H9 (cell line): Measurements from ENCODE around the gene PLEKHA5. TPM values are rescaled to one million over a fixed set of nuclear protein-coding genes. Genes with fewer than 3 reads are reported as not detected.

ENCODE experiments used
- DNase-seq: peaks from one replicate; pipeline ENCODE4 v3.0.0-alpha.2; 2017
- H2AFZ ChIP-seq: one replicate; pipeline ENCODE4 v1.6.1; 2013; ENCODE audit warnings: mild to moderate bottlenecking, low read length, control low read depth, moderate library complexity
- H2AK5ac ChIP-seq: 2 replicates; pipeline ENCODE4 v1.6.1; 2013; ENCODE audit warnings: low read length, control low read depth, mixed read lengths; ENCODE audit not compliant: insufficient read length
- H2BK120ac ChIP-seq: one replicate; pipeline ENCODE4 v1.6.1; 2013; ENCODE audit warnings: low read depth, mild to moderate bottlenecking, low read length, control low read depth, inconsistent platforms; ENCODE audit not compliant: poor library complexity, severe bottlenecking
- H2BK12ac ChIP-seq: 2 replicates; pipeline ENCODE4 v1.6.1; 2013; ENCODE audit warnings: low read length, control low read depth, mixed read lengths, low read depth; ENCODE audit not compliant: insufficient read length
- H2BK15ac ChIP-seq: 2 replicates; pipeline ENCODE4 v1.6.1; 2013; ENCODE audit warnings: low read depth, low read length, control low read depth
- H2BK20ac ChIP-seq: one replicate; pipeline ENCODE4 v1.6.1; 2013; ENCODE audit warnings: low read depth, mild to moderate bottlenecking, low read length, control low read depth, inconsistent platforms; ENCODE audit not compliant: poor library complexity, severe bottlenecking
- H2BK5ac ChIP-seq: 2 replicates; pipeline ENCODE4 v1.6.1; 2013; ENCODE audit warnings: low read length, control low read depth, mixed read lengths; ENCODE audit not compliant: insufficient read length
- H3K14ac ChIP-seq: 2 replicates; pipeline ENCODE4 v1.6.1; 2013; ENCODE audit warnings: low read length, control low read depth; ENCODE audit not compliant: insufficient read depth
- H3K18ac ChIP-seq: 2 replicates; pipeline ENCODE4 v1.6.1; 2013; ENCODE audit warnings: low read depth, mild to moderate bottlenecking, mixed read lengths, low read length, control low read depth; ENCODE audit not compliant: insufficient read length
- H3K23ac ChIP-seq: 2 replicates; pipeline ENCODE4 v1.6.1; 2013; ENCODE audit warnings: low read length, control low read depth, mixed read lengths, low read depth; ENCODE audit not compliant: insufficient read length
- H3K23me2 ChIP-seq: 2 replicates; pipeline ENCODE4 v1.6.1; 2013; ENCODE audit warnings: low read depth, mild to moderate bottlenecking, mixed read lengths, low read length, control low read depth; ENCODE audit not compliant: insufficient read length, poor library complexity, severe bottlenecking
- H3K27ac ChIP-seq: 2 replicates; pipeline ENCODE4 v1.5.1; 2013; ENCODE audit warnings: low read length, control low read depth, mixed read lengths, low read depth; ENCODE audit not compliant: insufficient read length
- H3K27me3 ChIP-seq: 2 replicates; pipeline ENCODE4 v1.6.1; 2013; ENCODE audit warnings: low read length, control low read depth, inconsistent platforms; ENCODE audit not compliant: insufficient read depth
- H3K4ac ChIP-seq: 2 replicates; pipeline ENCODE4 v1.6.1; 2013; ENCODE audit warnings: low read depth, mild to moderate bottlenecking, control low read depth, inconsistent platforms, low read length, moderate library complexity
- H3K4me1 ChIP-seq: 2 replicates; pipeline ENCODE4 v1.6.1; 2013; ENCODE audit warnings: low read length, control low read depth, inconsistent platforms; ENCODE audit not compliant: insufficient read depth
- H3K4me2 ChIP-seq: 2 replicates; pipeline ENCODE4 v1.6.1; 2013; ENCODE audit warnings: low read length, control low read depth, mixed read lengths; ENCODE audit not compliant: insufficient read length, insufficient read depth
- H3K56ac ChIP-seq: 2 replicates; pipeline ENCODE4 v1.6.1; 2013; ENCODE audit warnings: low read depth, mild to moderate bottlenecking, mixed read lengths, low read length, control low read depth; ENCODE audit not compliant: insufficient read length
- H3K79me1 ChIP-seq: 2 replicates; pipeline ENCODE4 v1.6.1; 2013; ENCODE audit warnings: low read depth, mild to moderate bottlenecking, moderate library complexity, low read length, control low read depth, inconsistent platforms; ENCODE audit not compliant: insufficient read depth, poor library complexity, severe bottlenecking
- H3K79me2 ChIP-seq: 2 replicates; pipeline ENCODE4 v1.6.1; 2013; ENCODE audit warnings: low read length, control low read depth, inconsistent platforms; ENCODE audit not compliant: insufficient read depth
- H3K9ac ChIP-seq: 2 replicates; pipeline ENCODE4 v1.6.1; 2013; ENCODE audit warnings: low read length, control low read depth, mixed read lengths; ENCODE audit not compliant: insufficient read length; ENCODE audit errors: extremely low read depth
- H3K9me3 ChIP-seq: one replicate; pipeline ENCODE4 v1.6.1; 2013; ENCODE audit warnings: low read depth, low read length, inconsistent platforms; ENCODE audit not compliant: control insufficient read depth
- H3T11ph ChIP-seq: one replicate; pipeline ENCODE4 v1.6.1; 2013; ENCODE audit warnings: mild to moderate bottlenecking, low read length, control low read depth, inconsistent platforms
- H4K20me1 ChIP-seq: one replicate; pipeline ENCODE4 v1.6.1; 2013; ENCODE audit not compliant: control insufficient read depth, insufficient read length, insufficient read depth
- H4K5ac ChIP-seq: 2 replicates; pipeline ENCODE4 v1.6.1; 2013; ENCODE audit warnings: low read depth, mild to moderate bottlenecking, mixed read lengths, low read length, control low read depth; ENCODE audit not compliant: insufficient read length
- H4K8ac ChIP-seq: replicated peaks from 2 replicates; pipeline ENCODE4 v1.6.1; 2013; ENCODE audit warnings: low read length, control low read depth, mixed read lengths, low read depth; ENCODE audit not compliant: insufficient read length
- H4K91ac ChIP-seq: 2 replicates; pipeline ENCODE4 v1.6.1; 2013; ENCODE audit warnings: low read depth, mild to moderate bottlenecking, moderate library complexity, mixed read lengths, low read length, control low read depth; ENCODE audit not compliant: insufficient read length
- H3K27ac Mint-ChIP-seq, 3 experiments: 2 replicates in 2 of 3; 3 replicates in 1 of 3; pipeline ENCODE4 v1.8.0; 2020 to 2021; ENCODE audit warnings: mixed read lengths in 3 of 3, mild to moderate bottlenecking in 1 of 3, moderate library complexity in 1 of 3
- H3K27me3 Mint-ChIP-seq: 2 replicates; pipeline ENCODE4 v1.8.0; 2021; ENCODE audit warnings: low read depth, mild to moderate bottlenecking, moderate library complexity, mixed read lengths
- H3K36me3 Mint-ChIP-seq, 3 experiments: 2 replicates in 2 of 3; 3 replicates in 1 of 3; pipeline ENCODE4 v1.8.0; 2020 to 2021; ENCODE audit warnings: low read depth in 3 of 3, mixed read lengths in 3 of 3; ENCODE audit not compliant: insufficient read depth in 1 of 3
- H3K4me1 Mint-ChIP-seq, 2 experiments: 2 replicates each; pipeline ENCODE4 v1.8.0; 2020; ENCODE audit warnings: mixed read lengths in 2 of 2
- H3K4me3 Mint-ChIP-seq, 2 experiments: 2 replicates in 1 of 2; 3 replicates in 1 of 2; pipeline ENCODE4 v1.8.0; 2020 to 2021; ENCODE audit warnings: mild to moderate bottlenecking in 2 of 2, mixed read lengths in 2 of 2, moderate library complexity in 1 of 2
- H3K9me3 Mint-ChIP-seq, 2 experiments: 2 replicates in 1 of 2; 3 replicates in 1 of 2; pipeline ENCODE4 v1.8.0; 2020; ENCODE audit warnings: mild to moderate bottlenecking in 2 of 2, mixed read lengths in 2 of 2, moderate library complexity in 1 of 2
- WGBS: extraction: QIAGEN DNeasy Blood & Tissue Kit; methylation state at CpG from one replicate; pipeline ENCODE4 v1.1.7; 2013; ENCODE audit warnings: missing lambda C conversion rate, low lambda C conversion rate, mixed read lengths; ENCODE audit not compliant: insufficient read length; ENCODE audit errors: extremely low coverage; 5-methylcytosine and 5-hydroxymethylcytosine counted together
- total RNA-seq: library from RNA; stranded (reverse); gene quantifications from 2 replicates; pipeline ENCODE4 v1.2.1, GENCODE V29; 2021
- TF ChIP-seq, protein P1 (sequence below): fragments of 200-600 bp; sonication (generic); conservative IDR thresholded peaks from 3 replicates; pipeline ENCODE4 v1.8.0; 2021; ENCODE audit warnings: antibody characterized with exemption, mild to moderate bottlenecking

Gene PLEKHA5
- total RNA-seq, 1 experiment from 2014 or later = 86.7 TPM

- Mint-ChIP-seq H3K27ac (peak overlapping the region in 2 of 3 experiments; percentile 31 to 74; a peak in 2 of 7 replicates), H3K4me3 (no peak overlapping the region), H3K9me3 (no peaks in the 10 kb centered on the region), H3K27me3 (no peaks in the 10 kb centered on the region), H3K4me1 (peaks cover 10 to 21% of the 10 kb centered on the region in 2 experiments), H3K36me3 (peaks cover 6 to 65% (median 53%) of the 10 kb centered on the region in 3 experiments; a peak in 6 of 7 replicates)
- no peak overlapping the region for H2BK20ac ChIP-seq
- H3K23ac ChIP-seq = no peak overlapping the region
- H3K14ac ChIP-seq = no peak overlapping the region
- H3T11ph ChIP-seq = no peak overlapping the region
- TF ChIP-seq, protein P1, sequence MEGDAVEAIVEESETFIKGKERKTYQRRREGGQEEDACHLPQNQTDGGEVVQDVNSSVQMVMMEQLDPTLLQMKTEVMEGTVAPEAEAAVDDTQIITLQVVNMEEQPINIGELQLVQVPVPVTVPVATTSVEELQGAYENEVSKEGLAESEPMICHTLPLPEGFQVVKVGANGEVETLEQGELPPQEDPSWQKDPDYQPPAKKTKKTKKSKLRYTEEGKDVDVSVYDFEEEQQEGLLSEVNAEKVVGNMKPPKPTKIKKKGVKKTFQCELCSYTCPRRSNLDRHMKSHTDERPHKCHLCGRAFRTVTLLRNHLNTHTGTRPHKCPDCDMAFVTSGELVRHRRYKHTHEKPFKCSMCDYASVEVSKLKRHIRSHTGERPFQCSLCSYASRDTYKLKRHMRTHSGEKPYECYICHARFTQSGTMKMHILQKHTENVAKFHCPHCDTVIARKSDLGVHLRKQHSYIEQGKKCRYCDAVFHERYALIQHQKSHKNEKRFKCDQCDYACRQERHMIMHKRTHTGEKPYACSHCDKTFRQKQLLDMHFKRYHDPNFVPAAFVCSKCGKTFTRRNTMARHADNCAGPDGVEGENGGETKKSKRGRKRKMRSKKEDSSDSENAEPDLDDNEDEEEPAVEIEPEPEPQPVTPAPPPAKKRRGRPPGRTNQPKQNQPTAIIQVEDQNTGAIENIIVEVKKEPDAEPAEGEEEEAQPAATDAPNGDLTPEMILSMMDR = no peak
- H3K56ac ChIP-seq = no peak overlapping the region
- H3K4me2 ChIP-seq = no peak overlapping the region
- H2AFZ ChIP-seq = no peak overlapping the region
- DNase-seq = no peak
- H4K8ac ChIP-seq = no peak overlapping the region
- H3K79me2 ChIP-seq = no peaks in the 10 kb centered on the region
- H2BK120ac ChIP-seq = no peak overlapping the region
- H4K20me1 ChIP-seq = no peaks in the 10 kb centered on the region
- H3K4ac ChIP-seq = no peak overlapping the region
- no peak overlapping the region for H4K5ac ChIP-seq
- H2BK15ac ChIP-seq = no peak overlapping the region
- no peak overlapping the region for H4K91ac ChIP-seq
- H2BK12ac ChIP-seq = no peak overlapping the region
- no peaks in the 10 kb centered on the region for H3K4me1 ChIP-seq
- no peaks in the 10 kb centered on the region for H3K79me1 ChIP-seq
- no peak overlapping the region for H2AK5ac ChIP-seq
- no peak overlapping the region for H3K27ac ChIP-seq
- no peaks in the 10 kb centered on the region for H3K23me2 ChIP-seq
- H2BK5ac ChIP-seq = no peak overlapping the region
- no peaks in the 10 kb centered on the region for H3K27me3 ChIP-seq
- H3K18ac ChIP-seq = no peak overlapping the region
- no peaks in the 10 kb centered on the region for H3K9me3 ChIP-seq
- WGBS = no CpG with 5 or more reads among the region's 4 CpGs
- H3K9ac ChIP-seq = no peak overlapping the region
These were observed 158.6 kb downstream of the PLEKHA5 start for GRCh38 chr12:19288161-19288560.
